Duodenal mucosa (tissue), 2 donors: ENCODE results near the gene NXPH2.

ENCODE experiments used
- H3K27ac ChIP-seq: one replicate; pipeline ENCODE4 v1.7.0; 2013; ENCODE audit warnings: low read depth, low read length
- H3K27me3 ChIP-seq, 2 donors: one replicate each; pipeline ENCODE4 v1.7.0; 2013; ENCODE audit warnings: low read length in 2 of 2, control low read depth in 1 of 2; ENCODE audit not compliant: insufficient read depth in 2 of 2, control insufficient read depth in 1 of 2
- H3K36me3 ChIP-seq, 2 donors: one replicate each; pipeline ENCODE4 v1.7.0; 2013; ENCODE audit warnings: low read length in 2 of 2, control low read depth in 1 of 2; ENCODE audit not compliant: insufficient read depth in 2 of 2, control insufficient read depth in 1 of 2
- H3K4me1 ChIP-seq, 2 donors: one replicate each; pipeline ENCODE4 v1.7.0; 2013; ENCODE audit warnings: low read length in 2 of 2, control low read depth in 1 of 2; ENCODE audit not compliant: insufficient read depth in 2 of 2, control insufficient read depth in 1 of 2
- H3K4me3 ChIP-seq, 2 donors: one replicate each; pipeline ENCODE4 v1.7.0; 2013; ENCODE audit warnings: low read length in 2 of 2, low read depth in 1 of 2
- H3K9ac ChIP-seq, 2 donors: one replicate each; pipeline ENCODE4 v1.7.0; 2013; ENCODE audit warnings: low read length in 2 of 2, low read depth in 1 of 2
- H3K9me3 ChIP-seq, 2 donors: one replicate each; pipeline ENCODE4 v1.7.0; 2013; ENCODE audit warnings: low read length in 2 of 2, control low read depth in 1 of 2; ENCODE audit not compliant: control insufficient read depth in 1 of 2

Gene NXPH2

DNA sequence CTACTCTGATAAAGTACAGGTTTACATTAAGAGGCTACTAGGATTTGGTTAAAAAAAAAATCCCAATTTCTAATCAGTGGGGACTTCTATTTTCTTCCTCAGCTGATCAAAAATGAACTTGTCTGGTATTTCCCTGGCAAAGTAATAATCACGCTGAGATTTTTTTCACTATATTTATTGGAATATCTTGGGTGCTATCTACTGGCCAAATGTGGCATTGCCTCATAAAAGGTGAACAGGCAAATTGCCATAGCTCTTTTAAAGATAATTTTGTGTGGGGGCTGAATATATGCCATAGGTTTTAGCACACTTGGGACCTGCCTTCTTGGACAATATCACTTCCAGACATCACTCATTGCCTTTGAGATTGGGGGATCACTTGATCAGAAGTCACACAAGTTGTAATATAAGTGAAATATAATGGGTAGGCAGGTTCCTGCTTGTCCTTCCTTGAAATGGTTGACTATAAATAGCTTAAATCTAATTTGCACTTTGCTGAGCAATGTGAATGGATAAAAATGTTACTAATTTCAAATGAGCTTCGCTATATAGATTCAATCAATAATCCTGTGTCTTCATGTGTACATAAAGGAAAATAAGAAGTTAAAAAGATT is 7.0 kb upstream of the NXPH2 start:
- no peak overlapping the region for H3K4me3 ChIP-seq
- peaks cover 0 to 3% of the 10 kb centered on the region in 2 donors for H3K27me3 ChIP-seq

DNA sequence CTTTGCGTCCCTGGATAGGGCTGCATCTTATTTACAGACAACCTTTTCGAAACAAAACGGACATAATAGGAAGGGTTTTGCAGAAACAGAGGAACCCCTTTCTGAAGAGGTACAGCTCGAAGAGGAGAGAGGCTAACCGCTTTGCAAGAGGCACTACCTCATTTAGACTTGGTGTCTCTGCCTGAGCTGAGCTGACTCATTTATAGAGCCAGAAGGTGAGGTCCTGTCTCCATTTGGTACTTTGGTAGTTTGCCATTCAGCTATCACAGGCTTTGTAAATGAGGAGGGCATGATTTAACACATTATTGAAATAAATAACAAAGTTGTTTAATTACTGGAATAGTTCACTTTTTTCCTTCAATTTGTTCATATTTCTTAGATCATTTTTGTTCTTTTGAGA is 2.2 kb upstream of the NXPH2 start:
- Histone ChIP-seq H3K36me3 (no peaks in the 10 kb centered on the region), H3K9me3 (no peaks in the 10 kb centered on the region), H3K9ac (no peak overlapping the region), H3K4me1 (no peaks in the 10 kb centered on the region), H3K27me3 (peaks cover 22 to 35% of the 10 kb centered on the region in 2 donors), H3K27ac (no peak overlapping the region), H3K4me3 (no peak overlapping the region)

More for the DNA sequence above, 7.0 kb upstream of the NXPH2 start:
- Histone ChIP-seq H3K36me3 (no peaks in the 10 kb centered on the region), H3K27ac (no peak overlapping the region), H3K9ac (no peak overlapping the region), H3K9me3 (no peaks in the 10 kb centered on the region), H3K4me1 (no peaks in the 10 kb centered on the region)

DNA sequence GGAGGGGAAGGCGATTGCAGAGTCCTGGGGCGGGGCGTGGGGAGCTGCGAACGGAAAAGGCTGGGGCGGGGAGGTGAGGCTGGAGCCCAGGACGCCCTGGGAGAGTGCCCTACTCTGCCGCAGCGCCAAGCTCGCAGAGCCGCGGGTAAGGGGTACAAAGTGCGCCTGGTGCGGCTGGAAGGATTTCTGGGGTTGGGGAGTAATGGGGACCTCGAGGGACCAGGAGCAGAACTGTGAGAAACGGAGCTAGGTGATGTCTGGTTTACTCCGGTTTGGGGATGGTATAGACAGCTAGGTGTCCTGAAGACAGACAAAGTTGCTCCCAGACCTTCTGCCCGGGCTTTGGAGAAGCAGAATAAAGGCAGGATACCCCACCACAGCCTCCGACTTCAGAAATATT is 718 bp upstream of the NXPH2 start:
- H3K9me3 ChIP-seq: no peaks in the 10 kb centered on the region
- H3K27me3 ChIP-seq: peaks cover 24 to 35% of the 10 kb centered on the region in 2 donors
- H3K9ac ChIP-seq: no peak overlapping the region
- no peak overlapping the region for H3K27ac ChIP-seq
- no peaks in the 10 kb centered on the region for H3K36me3 ChIP-seq
- H3K4me3 ChIP-seq: no peak overlapping the region
- no peaks in the 10 kb centered on the region for H3K4me1 ChIP-seq

DNA sequence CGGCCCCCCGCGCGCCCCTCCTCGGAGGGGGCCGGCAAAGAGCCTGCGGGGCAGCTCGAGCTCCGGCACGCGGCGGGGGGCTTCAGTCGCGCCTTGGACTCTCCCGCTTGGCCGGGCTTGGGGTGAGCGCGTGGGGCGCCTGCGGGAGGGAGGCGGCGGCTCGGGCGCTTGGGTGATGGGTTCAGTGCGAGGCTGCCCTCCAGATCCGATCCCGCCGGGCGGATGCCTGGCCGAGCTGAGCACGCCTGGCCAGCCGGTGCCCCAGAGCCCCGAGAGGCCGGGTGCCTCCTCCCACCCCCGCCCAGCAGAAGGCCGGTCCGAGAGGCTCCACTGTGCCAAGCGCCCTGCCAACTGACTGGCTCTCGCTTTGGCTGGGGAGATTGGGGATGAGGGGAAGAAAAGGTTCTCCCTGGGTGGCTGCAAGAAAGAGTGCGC is 273 bp upstream of the NXPH2 start:
- H3K4me3 ChIP-seq: no peak overlapping the region
- peaks cover 24 to 35% of the 10 kb centered on the region in 2 donors for H3K27me3 ChIP-seq
- H3K4me1 ChIP-seq: no peaks in the 10 kb centered on the region
- H3K27ac ChIP-seq: no peak overlapping the region
- no peaks in the 10 kb centered on the region for H3K36me3 ChIP-seq
- no peaks in the 10 kb centered on the region for H3K9me3 ChIP-seq
- H3K9ac ChIP-seq: no peak overlapping the region

DNA sequence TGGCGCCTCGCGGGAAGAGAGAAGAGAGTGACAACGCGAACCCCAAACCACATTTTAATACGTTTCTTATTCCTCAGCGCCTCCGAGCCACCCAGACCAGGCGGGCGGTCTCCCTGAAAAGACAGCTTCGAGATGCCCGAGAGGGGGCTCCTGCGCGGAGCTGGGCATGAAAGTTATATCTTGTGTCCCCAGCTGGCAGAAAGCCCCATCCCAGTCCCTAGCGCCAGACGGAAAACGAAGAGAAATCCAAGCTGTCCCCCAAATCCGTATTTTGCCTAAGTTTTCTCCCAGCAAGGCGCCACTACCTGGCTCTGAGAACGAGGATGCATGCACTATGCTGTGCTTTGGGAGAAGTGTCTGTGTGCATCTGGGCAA is 797 bp downstream of the NXPH2 start:
- Histone ChIP-seq H3K27me3 (peaks cover 24 to 35% of the 10 kb centered on the region in 2 donors), H3K9me3 (no peaks in the 10 kb centered on the region), H3K27ac (no peak overlapping the region), H3K4me3 (no peak overlapping the region), H3K4me1 (no peaks in the 10 kb centered on the region), H3K9ac (no peak overlapping the region), H3K36me3 (no peaks in the 10 kb centered on the region)

DNA sequence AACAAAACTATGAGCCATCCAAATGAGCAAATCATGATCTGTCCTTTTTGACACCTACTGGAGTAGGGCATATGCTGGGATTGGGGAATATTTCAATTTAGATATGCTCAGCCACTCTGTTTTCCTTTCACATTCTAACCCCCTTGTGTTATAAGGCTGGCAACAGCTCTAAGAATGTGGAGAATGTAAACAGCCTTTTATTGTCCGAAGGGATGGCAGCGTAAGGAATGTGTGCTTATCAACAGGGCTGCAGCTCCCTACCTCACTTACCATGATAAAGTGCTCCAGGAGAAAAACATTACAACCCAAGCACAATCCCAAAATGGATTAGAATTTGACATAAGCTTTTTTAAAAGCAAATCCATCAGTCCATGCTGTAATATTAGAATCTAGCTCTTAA is 2.2 kb downstream of the NXPH2 start:
- Histone ChIP-seq H3K27me3 (peaks cover 24 to 35% of the 10 kb centered on the region in 2 donors), H3K9me3 (no peaks in the 10 kb centered on the region), H3K36me3 (no peaks in the 10 kb centered on the region), H3K27ac (no peak overlapping the region), H3K4me1 (no peaks in the 10 kb centered on the region), H3K9ac (no peak overlapping the region), H3K4me3 (no peak overlapping the region)

DNA sequence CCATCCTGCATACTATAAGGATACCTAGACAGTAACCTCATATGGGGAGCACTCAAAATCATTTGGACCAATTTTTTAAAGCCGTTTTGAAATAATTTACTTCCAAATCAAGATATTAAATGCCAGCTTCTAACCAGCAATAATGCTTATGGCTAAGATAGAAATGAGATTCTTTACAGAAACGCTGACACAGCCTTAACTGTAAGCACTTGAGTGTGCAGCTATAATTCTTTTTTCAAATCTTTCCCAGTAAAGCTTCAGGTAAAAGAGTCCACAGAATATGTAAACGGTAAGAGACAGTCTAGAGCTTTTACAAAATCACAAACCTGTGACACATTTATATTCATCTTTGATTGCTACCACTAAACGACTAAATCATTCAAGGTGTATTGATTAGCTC is 4.5 kb downstream of the NXPH2 start:
- Histone ChIP-seq H3K4me1 (no peaks in the 10 kb centered on the region), H3K9ac (no peak overlapping the region), H3K36me3 (no peaks in the 10 kb centered on the region), H3K27me3 (peaks cover 17 to 22% of the 10 kb centered on the region in 2 donors), H3K27ac (no peak overlapping the region), H3K9me3 (no peaks in the 10 kb centered on the region), H3K4me3 (no peak overlapping the region)

DNA sequence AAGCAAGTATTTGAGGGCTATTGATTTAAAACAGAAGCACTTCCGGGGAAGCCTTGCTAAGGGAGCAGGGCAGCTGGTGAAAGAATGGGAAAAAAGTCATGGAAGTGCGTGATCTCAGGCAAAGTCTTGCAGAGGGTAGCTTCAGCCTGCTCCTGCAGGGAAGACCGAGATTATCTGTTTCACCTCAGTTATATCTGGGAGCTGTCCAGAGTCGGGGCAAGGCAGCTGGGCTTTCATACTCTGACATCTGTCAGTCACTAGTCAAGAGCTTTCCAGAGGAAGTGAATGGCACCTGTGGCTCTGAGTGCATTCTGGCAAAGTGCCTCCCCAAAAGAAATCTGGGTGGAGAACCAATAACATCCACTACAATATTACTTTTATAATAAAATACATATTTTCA is 8.7 kb downstream of the NXPH2 start:
- Histone ChIP-seq H3K27ac (no peak overlapping the region), H3K36me3 (no peaks in the 10 kb centered on the region), H3K27me3 (peaks cover 0 to 3% of the 10 kb centered on the region in 2 donors), H3K9me3 (no peaks in the 10 kb centered on the region), H3K9ac (no peak overlapping the region), H3K4me3 (no peak overlapping the region), H3K4me1 (no peaks in the 10 kb centered on the region)

DNA sequence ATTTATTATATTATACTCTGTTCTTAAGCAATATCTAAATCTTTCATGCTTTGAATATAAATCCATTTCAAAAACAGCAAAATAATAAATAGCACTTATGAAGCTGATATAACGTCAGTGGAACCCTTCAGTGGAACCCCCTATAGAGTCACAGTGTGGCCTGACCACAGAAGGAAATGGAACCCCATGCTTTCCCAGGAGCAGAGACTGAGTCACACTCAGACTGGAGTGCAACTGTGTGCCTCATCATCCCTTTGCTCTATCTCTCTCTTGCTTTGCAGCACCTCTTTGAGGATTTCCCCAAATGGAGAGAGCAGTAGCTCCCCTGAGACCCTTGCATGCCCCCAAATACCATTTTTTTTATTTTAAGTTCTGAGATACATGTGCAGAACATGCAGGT is 13.1 kb downstream of the NXPH2 start:
- H3K9me3 ChIP-seq: no peaks in the 10 kb centered on the region
- H3K27me3 ChIP-seq: peaks cover 0 to 3% of the 10 kb centered on the region in 2 donors
- H3K4me1 ChIP-seq: no peaks in the 10 kb centered on the region
- H3K4me3 ChIP-seq: no peak overlapping the region
- no peak overlapping the region for H3K27ac ChIP-seq
- no peaks in the 10 kb centered on the region for H3K36me3 ChIP-seq
- no peak overlapping the region for H3K9ac ChIP-seq

DNA sequence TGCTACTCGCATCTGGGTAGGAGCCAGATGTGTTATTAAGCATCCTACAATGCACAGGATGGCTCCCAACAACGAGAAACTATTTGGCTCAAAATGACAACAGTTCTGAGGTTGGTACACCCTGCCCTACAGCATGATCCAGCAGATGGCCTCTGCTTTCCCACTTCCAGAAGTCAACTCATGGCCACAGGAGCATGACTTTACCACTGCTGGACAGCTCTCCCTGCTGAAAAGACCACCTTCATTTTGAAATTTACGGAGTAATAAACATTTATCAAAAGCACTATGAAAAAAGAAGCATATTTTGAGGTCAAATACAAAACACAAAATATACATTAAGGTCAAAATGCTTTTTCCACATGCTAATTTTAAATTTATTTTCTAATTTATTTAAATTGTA is 13.7 kb downstream of the NXPH2 start:
- peaks cover 0 to 3% of the 10 kb centered on the region in 2 donors for H3K27me3 ChIP-seq
- no peak overlapping the region for H3K9ac ChIP-seq
- H3K9me3 ChIP-seq: no peaks in the 10 kb centered on the region
- no peak overlapping the region for H3K27ac ChIP-seq
- H3K4me3 ChIP-seq: no peak overlapping the region
- no peaks in the 10 kb centered on the region for H3K36me3 ChIP-seq
- no peaks in the 10 kb centered on the region for H3K4me1 ChIP-seq

DNA sequence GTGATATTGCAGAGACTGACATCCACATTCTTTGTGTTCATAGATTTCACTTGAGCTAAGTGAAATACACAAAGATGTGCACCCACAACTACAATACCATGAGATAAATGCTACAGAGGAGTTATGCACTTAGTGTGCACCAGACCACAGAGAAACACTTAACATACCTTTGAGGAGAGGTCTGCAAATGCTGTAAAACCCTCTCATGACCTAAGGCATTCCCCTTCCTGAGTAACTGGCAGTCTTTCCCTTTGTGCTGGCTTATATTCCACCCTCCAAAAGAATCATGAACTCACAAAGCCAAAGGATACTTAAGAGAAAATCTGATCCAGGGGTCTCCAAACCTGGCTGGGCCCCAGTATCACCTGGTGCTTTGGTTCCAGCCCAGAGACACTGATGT is 16.2 kb downstream of the NXPH2 start:
- H3K4me3 ChIP-seq: no peak overlapping the region
- no peak overlapping the region for H3K9ac ChIP-seq
- H3K36me3 ChIP-seq: no peaks in the 10 kb centered on the region
- H3K9me3 ChIP-seq: no peaks in the 10 kb centered on the region
- no peaks in the 10 kb centered on the region for H3K4me1 ChIP-seq
- no peak overlapping the region for H3K27ac ChIP-seq
- no peaks in the 10 kb centered on the region for H3K27me3 ChIP-seq
